ENCODE measurements around the gene NCK2.

The NCK2 gene

GRCh38 chr2:105870858-105871257 lies 126.1 kb downstream of the NCK2 start:
- no peak for DNase-seq (ENCODE audit: low read depth)
- TF ChIP-seq CTCF (IDR thresholded peaks at IDR 0.05; ENCODE audit: control insufficient read depth, insufficient read depth, low read depth, low read length, missing control alignments), result no peak
- no peak overlapping the region for H3K4me3 ChIP-seq (ENCODE audit: control insufficient read depth, low read depth, low read length)

- no peak for DNase-seq (ENCODE audit: low read depth)
- no peak overlapping the region for H3K4me3 ChIP-seq (ENCODE audit: control insufficient read depth, low read depth, low read length)
- no peak for TF ChIP-seq CTCF (IDR thresholded peaks at IDR 0.05; ENCODE audit: control insufficient read depth, insufficient read depth, low read depth, low read length, missing control alignments)
Measured at GRCh38 chr2:105872142-105872728, 127.5 kb downstream of the NCK2 start.

GRCh38 chr2:105872830-105873229 lies 128.1 kb downstream of the NCK2 start:
- no peak for DNase-seq (ENCODE audit: low read depth)
- no peak overlapping the region for H3K4me3 ChIP-seq (ENCODE audit: control insufficient read depth, low read depth, low read length)
- no peak for TF ChIP-seq CTCF (IDR thresholded peaks at IDR 0.05; ENCODE audit: control insufficient read depth, insufficient read depth, low read depth, low read length, missing control alignments)

- H3K4me3 ChIP-seq (ENCODE audit: control insufficient read depth, low read depth, low read length), result no peak overlapping the region
- TF ChIP-seq CTCF (IDR thresholded peaks at IDR 0.05; ENCODE audit: control insufficient read depth, insufficient read depth, low read depth, low read length, missing control alignments), result no peak
- DNase-seq (ENCODE audit: low read depth), result no peak
Measured at GRCh38 chr2:105873281-105873680, 128.6 kb downstream of the NCK2 start.

GRCh38 chr2:105873721-105874120 lies 129.0 kb downstream of the NCK2 start:
- DNase-seq (ENCODE audit: low read depth), result no peak
- no peak for TF ChIP-seq CTCF (IDR thresholded peaks at IDR 0.05; ENCODE audit: control insufficient read depth, insufficient read depth, low read depth, low read length, missing control alignments)
- H3K4me3 ChIP-seq (ENCODE audit: control insufficient read depth, low read depth, low read length), result no peak overlapping the region

- no peak for TF ChIP-seq CTCF (IDR thresholded peaks at IDR 0.05; ENCODE audit: control insufficient read depth, insufficient read depth, low read depth, low read length, missing control alignments)
- H3K4me3 ChIP-seq (ENCODE audit: control insufficient read depth, low read depth, low read length), result no peak overlapping the region
- DNase-seq (ENCODE audit: low read depth), result no peak
Measured at GRCh38 chr2:105874466-105874865, 129.8 kb downstream of the NCK2 start.

- TF ChIP-seq CTCF (IDR thresholded peaks at IDR 0.05; ENCODE audit: control insufficient read depth, insufficient read depth, low read depth, low read length, missing control alignments), result no peak
- H3K4me3 ChIP-seq (ENCODE audit: control insufficient read depth, low read depth, low read length), result no peak overlapping the region
- DNase-seq (ENCODE audit: low read depth), result no peak
Measured at GRCh38 chr2:105875241-105875640, 130.5 kb downstream of the NCK2 start.
